Measurements from ENCODE around the gene ZMYM5. TPM values are rescaled to one million over a fixed set of nuclear protein-coding genes. Genes with fewer than 3 reads are reported as not detected.

Gene ZMYM5
- total RNA-seq, 4 donors from 2014 or later: 9.7 to 13.4 (median 11.9) TPM

GRCh38 chr13:19890030-19890429 is 26.6 kb upstream of the ZMYM5 start:
- H3K27me3 ChIP-seq: no peaks in the 10 kb centered on the region
- no peak overlapping the region for H3K27ac ChIP-seq (replicated peaks in 1 of 4)

GRCh38 chr13:19888799-19889198 is 25.4 kb upstream of the ZMYM5 start:
- Histone ChIP-seq H3K9me3 (no peaks in the 10 kb centered on the region), H3K27me3 (no peaks in the 10 kb centered on the region), H3K4me3 (no peak overlapping the region), H3K27ac (replicated peaks in 1 of 4) (no peak overlapping the region), H3K4me1 (no peaks in the 10 kb centered on the region), H3K36me3 (no peaks in the 10 kb centered on the region)
- TF ChIP-seq POLR2AphosphoS5 (IDR thresholded peaks at IDR 0.05): no peak
- TF ChIP-seq POLR2A (IDR thresholded peaks at IDR 0.05; ENCODE audit: low read depth): no peak
- no peak for TF ChIP-seq EP300 (IDR thresholded peaks at IDR 0.05)
- peak in 2 of 3 experiments; percentile 21 to 42 for TF ChIP-seq CTCF (IDR thresholded peaks at IDR 0.05)
- intact Hi-C loops (cut with DNase I): no loop called here
- 38% methylated on average over 4 of the region's 4 CpGs for WGBS
- DNase-seq (ENCODE audit: extremely low spot score): no peak

More at GRCh38 chr13:19890030-19890429, 26.6 kb upstream of the ZMYM5 start:
- Histone ChIP-seq H3K9me3 (no peaks in the 10 kb centered on the region), H3K4me3 (no peak overlapping the region), H3K36me3 (no peaks in the 10 kb centered on the region), H3K4me1 (no peaks in the 10 kb centered on the region)
- DNase-seq (ENCODE audit: extremely low spot score): no peak
- intact Hi-C loops (cut with DNase I): no loop called here
- TF ChIP-seq POLR2AphosphoS5 (IDR thresholded peaks at IDR 0.05): no peak
- no peak for TF ChIP-seq CTCF (IDR thresholded peaks at IDR 0.05)
- TF ChIP-seq EP300 (IDR thresholded peaks at IDR 0.05): no peak
- TF ChIP-seq POLR2A (IDR thresholded peaks at IDR 0.05; ENCODE audit: low read depth): no peak
- WGBS: 91% methylated on average over 6 of the region's 6 CpGs

- WGBS: 83% methylated on average over 3 of the region's 3 CpGs
- no peaks in the 10 kb centered on the region for H3K36me3 ChIP-seq
- H3K9me3 ChIP-seq: no peaks in the 10 kb centered on the region
- H3K27ac ChIP-seq (replicated peaks in 1 of 4): no peak overlapping the region
- H3K4me3 ChIP-seq: no peak overlapping the region
- no peak for DNase-seq (ENCODE audit: extremely low spot score)
- TF ChIP-seq POLR2A (IDR thresholded peaks at IDR 0.05; ENCODE audit: low read depth) (no peak), CTCF (IDR thresholded peaks at IDR 0.05) (no peak), EP300 (IDR thresholded peaks at IDR 0.05) (no peak), POLR2AphosphoS5 (IDR thresholded peaks at IDR 0.05) (no peak)
- H3K4me1 ChIP-seq: no peaks in the 10 kb centered on the region
- intact Hi-C loops (cut with DNase I): no loop called here
- no peaks in the 10 kb centered on the region for H3K27me3 ChIP-seq
These were observed 18.8 kb upstream of the ZMYM5 start for GRCh38 chr13:19882231-19882630.

- Histone ChIP-seq H3K9me3 (no peaks in the 10 kb centered on the region), H3K27ac (replicated peaks in 1 of 4) (no peak overlapping the region), H3K4me1 (no peaks in the 10 kb centered on the region), H3K27me3 (no peaks in the 10 kb centered on the region), H3K4me3 (no peak overlapping the region), H3K36me3 (no peaks in the 10 kb centered on the region)
- WGBS: 95% methylated on average over 7 of the region's 7 CpGs
- intact Hi-C loops (cut with DNase I): no loop called here
- TF ChIP-seq CTCF (IDR thresholded peaks at IDR 0.05): no peak
- TF ChIP-seq POLR2AphosphoS5 (IDR thresholded peaks at IDR 0.05): no peak
- TF ChIP-seq EP300 (IDR thresholded peaks at IDR 0.05): no peak
- no peak for TF ChIP-seq POLR2A (IDR thresholded peaks at IDR 0.05; ENCODE audit: low read depth)
- no peak for DNase-seq (ENCODE audit: extremely low spot score)
These were observed 18.2 kb upstream of the ZMYM5 start for GRCh38 chr13:19881641-19882040.

- peaks cover 11 to 35% (median 31%) of the 10 kb centered on the region in 4 donors for H3K4me1 ChIP-seq
- no peaks in the 10 kb centered on the region for H3K36me3 ChIP-seq
- intact Hi-C loops (cut with DNase I): loop anchor here (10.0 kb wide), 2 partner anchors 190 to 230 kb away; partner anchors contain the start of gene MPHOSPH8
- DNase-seq (ENCODE audit: extremely low spot score): no peak
- H3K9me3 ChIP-seq: no peaks in the 10 kb centered on the region
- peak overlapping the region; percentile 79 to 97 (median 90) for H3K4me3 ChIP-seq
- TF ChIP-seq POLR2AphosphoS5 (IDR thresholded peaks at IDR 0.05) (peak in 1 of 2 donors; percentile 38), POLR2A (IDR thresholded peaks at IDR 0.05; ENCODE audit: low read depth) (no peak), CTCF (IDR thresholded peaks at IDR 0.05) (peak; percentile 58 to 76 (median 59)), EP300 (IDR thresholded peaks at IDR 0.05) (no peak)
- H3K27me3 ChIP-seq: no peaks in the 10 kb centered on the region
- WGBS: 21% methylated on average over 18 of the region's 26 CpGs
- H3K27ac ChIP-seq (replicated peaks in 1 of 4): peak overlapping the region; percentile 97 to 99 (median 99)
These were observed 1.4 kb upstream of the ZMYM5 start for GRCh38 chr13:19864746-19865309.
